Measurements from ENCODE around the gene GPANK1.
"Not testable (repeated sequence)": the region's sequence is repeated elsewhere in the genome, so short reads cannot be mapped to it uniquely, and the experiment has no call there.

Gene GPANK1

DNA sequence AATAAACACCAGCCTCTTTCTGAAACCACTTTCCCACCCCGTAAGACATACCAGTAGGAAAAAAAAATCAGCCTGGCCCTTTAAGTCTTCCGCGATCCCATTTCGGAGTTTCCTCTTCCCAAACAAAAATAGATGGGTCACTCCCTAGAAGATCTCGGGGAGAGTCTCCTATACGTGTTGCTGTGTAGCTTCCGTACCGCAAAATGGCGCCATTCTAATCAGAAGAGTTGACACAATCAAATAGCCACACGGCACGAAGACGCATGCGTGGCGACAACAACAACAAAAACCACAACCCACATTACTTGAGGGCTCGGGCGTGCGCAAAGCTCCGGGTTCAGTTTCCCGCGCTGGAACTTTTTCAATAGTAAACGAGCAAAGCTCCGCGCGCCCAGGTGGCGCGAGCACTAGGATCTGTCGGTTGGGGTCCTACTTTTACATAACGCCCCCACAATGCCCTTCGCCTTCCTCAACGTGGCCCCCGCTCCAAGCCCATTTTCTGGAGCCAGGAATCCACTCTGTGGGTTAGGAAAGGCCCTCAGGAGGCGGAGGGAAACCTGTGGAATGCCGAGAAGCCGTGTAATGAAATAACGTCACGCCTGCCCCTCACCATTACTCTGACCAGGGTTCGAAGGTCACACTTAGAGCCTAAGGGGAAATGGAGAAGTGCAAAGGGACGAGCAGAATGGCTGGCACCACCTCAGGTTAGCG is at the start of gene GPANK1:
TSS of gene GPANK1 (minus strand) at position 208 of the 711 bp plus-strand sequence. CDS start 519 bp downstream, outside the sequence.
- TF ChIP-seq ZNF274 (IDR thresholded peaks at IDR 0.05; ENCODE audit: low read depth, low read length) (no peak), YY1 (IDR thresholded peaks at IDR 0.05; ENCODE audit: insufficient read depth, insufficient read length) (peak; percentile 77)
- H3K27me3 ChIP-seq (ENCODE audit: insufficient read depth, insufficient read length), result no peaks in the 10 kb centered on the region
- peaks cover 59% of the 10 kb centered on the region for H3K36me3 ChIP-seq (ENCODE audit: insufficient read depth, insufficient read length, low read length)
- no peaks in the 10 kb centered on the region for H3K9me3 ChIP-seq (ENCODE audit: insufficient read depth, low read length)
- H3K9ac ChIP-seq (ENCODE audit: insufficient read length, low read depth), result peak within 1 kb of the TSS; percentile 99
- peak; percentile 60 for DNase-seq (ENCODE audit: low read depth, low spot score)
- H3K4me1 ChIP-seq (ENCODE audit: insufficient read depth, insufficient read length), result peaks cover 5% of the 10 kb centered on the region
- peak within 1 kb of the TSS; percentile 75 for H3K4me3 ChIP-seq (ENCODE audit: insufficient read length, low read depth)

DNA sequence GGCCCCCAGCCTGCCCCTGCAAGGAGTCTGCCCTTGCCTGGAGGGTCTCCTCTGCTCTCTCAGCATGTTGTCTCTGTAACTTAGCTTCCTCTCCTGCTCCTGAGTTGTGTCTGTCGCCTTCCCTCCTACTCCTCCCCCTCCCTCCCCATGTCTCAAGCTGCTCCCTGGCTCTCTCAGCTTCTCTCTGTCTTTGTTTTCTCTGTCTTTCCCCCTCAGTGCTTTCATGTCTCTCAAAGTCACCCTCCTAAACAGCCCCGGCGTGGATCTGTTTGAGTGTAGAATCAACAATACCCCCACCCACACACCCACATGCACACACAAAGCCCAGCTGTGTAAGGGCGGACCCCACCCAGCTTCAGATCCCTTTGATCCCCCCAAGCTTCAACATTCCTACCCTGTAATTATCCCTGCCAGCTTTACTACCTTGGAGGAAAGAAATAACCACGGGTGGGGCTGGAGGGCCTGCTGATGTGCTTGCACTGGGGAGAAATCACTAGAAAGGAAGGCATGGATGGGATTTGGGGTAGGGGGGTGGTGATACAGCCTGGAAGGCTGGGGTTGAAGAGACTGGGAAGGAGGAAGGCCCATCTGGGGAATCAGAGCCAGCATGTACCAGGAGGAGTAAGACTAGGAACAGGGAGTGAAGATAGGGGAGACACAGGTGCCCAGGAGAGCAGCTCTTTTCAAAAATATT is 49.3 kb upstream of the GPANK1 start:
- Histone ChIP-seq H3K9me3 (ENCODE audit: insufficient read depth, low read length) (no peaks in the 10 kb centered on the region), H3K9ac (ENCODE audit: insufficient read length, low read depth) (peak overlapping the region; percentile 32), H3K4me3 (ENCODE audit: insufficient read length, low read depth) (no peak overlapping the region), H3K36me3 (ENCODE audit: insufficient read depth, insufficient read length, low read length) (no peaks in the 10 kb centered on the region), H3K27me3 (ENCODE audit: insufficient read depth, insufficient read length) (no peaks in the 10 kb centered on the region), H3K4me1 (ENCODE audit: insufficient read depth, insufficient read length) (peaks cover 6% of the 10 kb centered on the region)
- TF ChIP-seq YY1 (IDR thresholded peaks at IDR 0.05; ENCODE audit: insufficient read depth, insufficient read length) (no peak), ZNF274 (IDR thresholded peaks at IDR 0.05; ENCODE audit: low read depth, low read length) (no peak), SUZ12 (IDR thresholded peaks at IDR 0.05; ENCODE audit: extremely low read depth, insufficient read depth, insufficient read length) (no peak)
- no peak for DNase-seq (ENCODE audit: low read depth, low spot score)

GRCh38 chr6:31713465-31713864 is 48.7 kb upstream of the GPANK1 start:
- no peak overlapping the region for H3K9ac ChIP-seq (ENCODE audit: insufficient read length, low read depth)
- DNase-seq (ENCODE audit: low read depth, low spot score), result no peak
- no peak overlapping the region for H3K4me3 ChIP-seq (ENCODE audit: insufficient read length, low read depth)

DNA sequence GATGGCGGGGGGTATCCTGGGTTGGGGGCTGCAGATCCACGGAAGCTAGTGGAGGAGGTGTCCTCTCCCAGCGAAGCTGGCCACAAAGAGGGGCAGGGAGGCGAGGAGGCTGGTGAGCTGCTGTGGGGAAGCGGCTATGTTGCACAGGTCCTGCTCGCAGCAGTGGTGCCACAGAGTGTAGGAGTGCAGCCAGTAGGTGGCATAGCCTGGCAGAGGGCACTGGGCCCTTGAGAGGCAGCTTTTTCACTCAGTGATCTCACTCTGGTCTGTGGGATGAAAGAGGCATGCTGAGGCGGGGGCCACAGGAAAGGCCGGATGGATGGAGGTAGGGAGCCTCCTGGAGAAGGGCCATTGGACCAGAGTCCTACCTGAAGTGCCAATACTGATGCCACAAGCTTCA is 47.5 kb upstream of the GPANK1 start:
- H3K9me3 ChIP-seq (ENCODE audit: insufficient read depth, low read length), result no peaks in the 10 kb centered on the region
- TF ChIP-seq SUZ12 (IDR thresholded peaks at IDR 0.05; ENCODE audit: extremely low read depth, insufficient read depth, insufficient read length) (no peak), ZNF274 (IDR thresholded peaks at IDR 0.05; ENCODE audit: low read depth, low read length) (no peak), YY1 (IDR thresholded peaks at IDR 0.05; ENCODE audit: insufficient read depth, insufficient read length) (no peak)
- DNase-seq (ENCODE audit: low read depth, low spot score), result no peak
- H3K36me3 ChIP-seq (ENCODE audit: insufficient read depth, insufficient read length, low read length), result no peaks in the 10 kb centered on the region
- peaks cover 6% of the 10 kb centered on the region for H3K4me1 ChIP-seq (ENCODE audit: insufficient read depth, insufficient read length)
- H3K27me3 ChIP-seq (ENCODE audit: insufficient read depth, insufficient read length), result no peaks in the 10 kb centered on the region
- H3K9ac ChIP-seq (ENCODE audit: insufficient read length, low read depth), result no peak overlapping the region
- no peak overlapping the region for H3K4me3 ChIP-seq (ENCODE audit: insufficient read length, low read depth)

More at GRCh38 chr6:31713465-31713864, 48.7 kb upstream of the GPANK1 start:
- H3K27me3 ChIP-seq (ENCODE audit: insufficient read depth, insufficient read length), result no peaks in the 10 kb centered on the region
- TF ChIP-seq SUZ12 (IDR thresholded peaks at IDR 0.05; ENCODE audit: extremely low read depth, insufficient read depth, insufficient read length) (no peak), YY1 (IDR thresholded peaks at IDR 0.05; ENCODE audit: insufficient read depth, insufficient read length) (no peak), ZNF274 (IDR thresholded peaks at IDR 0.05; ENCODE audit: low read depth, low read length) (no peak)
- H3K9me3 ChIP-seq (ENCODE audit: insufficient read depth, low read length), result no peaks in the 10 kb centered on the region
- H3K4me1 ChIP-seq (ENCODE audit: insufficient read depth, insufficient read length), result peaks cover 6% of the 10 kb centered on the region
- H3K36me3 ChIP-seq (ENCODE audit: insufficient read depth, insufficient read length, low read length), result no peaks in the 10 kb centered on the region

- H3K9me3 ChIP-seq (ENCODE audit: insufficient read depth, low read length), result no peaks in the 10 kb centered on the region
- peaks cover 6% of the 10 kb centered on the region for H3K4me1 ChIP-seq (ENCODE audit: insufficient read depth, insufficient read length)
- no peak overlapping the region for H3K4me3 ChIP-seq (ENCODE audit: insufficient read length, low read depth)
- TF ChIP-seq SUZ12 (IDR thresholded peaks at IDR 0.05; ENCODE audit: extremely low read depth, insufficient read depth, insufficient read length), result no peak
- TF ChIP-seq ZNF274 (IDR thresholded peaks at IDR 0.05; ENCODE audit: low read depth, low read length), result no peak
- no peak for TF ChIP-seq YY1 (IDR thresholded peaks at IDR 0.05; ENCODE audit: insufficient read depth, insufficient read length)
- H3K9ac ChIP-seq (ENCODE audit: insufficient read length, low read depth), result no peak overlapping the region
- no peaks in the 10 kb centered on the region for H3K27me3 ChIP-seq (ENCODE audit: insufficient read depth, insufficient read length)
- DNase-seq (ENCODE audit: low read depth, low spot score), result no peak
- H3K36me3 ChIP-seq (ENCODE audit: insufficient read depth, insufficient read length, low read length), result no peaks in the 10 kb centered on the region
Observed at GRCh38 chr6:31711233-31711632, 46.4 kb upstream of the GPANK1 start.

DNA sequence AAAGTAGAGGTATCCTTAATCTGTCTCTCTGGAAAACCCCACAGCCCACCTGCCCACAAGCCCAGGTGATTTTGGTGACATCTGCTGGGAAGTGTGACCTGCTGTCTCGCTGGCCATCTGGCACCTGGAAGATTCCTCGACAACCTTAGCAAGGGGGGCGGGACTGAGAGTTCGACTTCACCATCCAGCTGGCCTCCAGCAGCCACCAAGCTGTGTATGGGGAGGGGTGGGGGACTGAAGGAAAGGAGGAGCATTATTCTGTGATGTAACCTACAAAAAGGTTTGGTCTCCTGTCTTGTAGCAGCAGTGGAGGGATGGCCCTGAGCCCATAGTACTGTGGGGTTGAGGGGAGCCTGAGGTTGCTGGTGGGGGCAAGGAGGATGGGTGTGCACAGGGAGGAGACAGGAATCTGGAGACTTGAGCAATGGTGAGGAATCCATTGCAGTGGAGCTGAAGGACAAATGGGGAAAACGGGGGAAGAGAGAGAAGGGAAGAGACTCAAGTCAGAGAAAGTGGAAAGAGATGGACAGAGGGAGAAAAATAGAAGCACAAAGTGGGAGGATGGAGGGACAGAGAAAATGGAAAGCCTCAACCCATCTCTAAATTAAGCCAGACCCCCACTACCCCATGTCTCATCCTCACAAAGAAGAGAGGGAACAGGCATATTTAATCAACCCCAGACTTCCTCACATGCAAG is 45.9 kb upstream of the GPANK1 start:
- Histone ChIP-seq H3K9ac (ENCODE audit: insufficient read length, low read depth) (no peak overlapping the region), H3K36me3 (ENCODE audit: insufficient read depth, insufficient read length, low read length) (no peaks in the 10 kb centered on the region), H3K4me3 (ENCODE audit: insufficient read length, low read depth) (no peak overlapping the region), H3K4me1 (ENCODE audit: insufficient read depth, insufficient read length) (peaks cover 6% of the 10 kb centered on the region), H3K9me3 (ENCODE audit: insufficient read depth, low read length) (no peaks in the 10 kb centered on the region), H3K27me3 (ENCODE audit: insufficient read depth, insufficient read length) (no peaks in the 10 kb centered on the region)
- TF ChIP-seq SUZ12 (IDR thresholded peaks at IDR 0.05; ENCODE audit: extremely low read depth, insufficient read depth, insufficient read length), result no peak
- no peak for TF ChIP-seq YY1 (IDR thresholded peaks at IDR 0.05; ENCODE audit: insufficient read depth, insufficient read length)
- no peak for TF ChIP-seq ZNF274 (IDR thresholded peaks at IDR 0.05; ENCODE audit: low read depth, low read length)
- no peak for DNase-seq (ENCODE audit: low read depth, low spot score)

DNA sequence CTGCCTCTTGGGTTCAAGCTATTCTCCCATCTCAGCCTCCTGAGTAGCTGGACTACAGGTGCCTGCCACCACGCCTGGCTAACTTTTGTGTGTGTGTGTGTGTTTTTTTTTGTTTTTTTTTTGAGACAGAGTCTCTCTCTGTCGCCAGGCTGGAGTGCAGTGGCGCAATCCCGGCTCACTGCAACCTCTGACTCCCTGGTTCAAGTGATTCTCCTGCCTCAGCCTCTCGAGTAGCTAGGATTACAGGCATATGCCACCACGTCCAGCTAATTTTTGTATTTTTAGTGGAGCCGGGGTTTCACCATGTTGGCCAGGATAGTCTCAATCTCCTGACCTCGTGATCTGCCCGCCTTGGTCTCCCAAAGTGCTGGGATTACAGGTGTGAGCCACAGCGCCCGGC is 44.4 kb upstream of the GPANK1 start:
- H3K4me1 ChIP-seq (ENCODE audit: insufficient read depth, insufficient read length); H3K9ac ChIP-seq (ENCODE audit: insufficient read length, low read depth); DNase-seq (ENCODE audit: low read depth, low spot score); H3K4me3 ChIP-seq (ENCODE audit: insufficient read length, low read depth); H3K9me3 ChIP-seq (ENCODE audit: insufficient read depth, low read length); H3K27me3 ChIP-seq (ENCODE audit: insufficient read depth, insufficient read length); H3K36me3 ChIP-seq (ENCODE audit: insufficient read depth, insufficient read length, low read length): not testable (repeated sequence)
